ENCODE data around the gene AGPAT3.

The AGPAT3 gene

GRCh38 chr21:43981151-43981870 lies 116.3 kb downstream of the AGPAT3 start:
- DNase-seq (ENCODE audit: low read depth) = no peak

- no peak for DNase-seq (ENCODE audit: low read depth)
Observed at GRCh38 chr21:43981871-43982210, 116.8 kb downstream of the AGPAT3 start.

GRCh38 chr21:43982489-43983078 lies 117.6 kb downstream of the AGPAT3 start:
- DNase-seq (ENCODE audit: low read depth) = no peak

DNA sequence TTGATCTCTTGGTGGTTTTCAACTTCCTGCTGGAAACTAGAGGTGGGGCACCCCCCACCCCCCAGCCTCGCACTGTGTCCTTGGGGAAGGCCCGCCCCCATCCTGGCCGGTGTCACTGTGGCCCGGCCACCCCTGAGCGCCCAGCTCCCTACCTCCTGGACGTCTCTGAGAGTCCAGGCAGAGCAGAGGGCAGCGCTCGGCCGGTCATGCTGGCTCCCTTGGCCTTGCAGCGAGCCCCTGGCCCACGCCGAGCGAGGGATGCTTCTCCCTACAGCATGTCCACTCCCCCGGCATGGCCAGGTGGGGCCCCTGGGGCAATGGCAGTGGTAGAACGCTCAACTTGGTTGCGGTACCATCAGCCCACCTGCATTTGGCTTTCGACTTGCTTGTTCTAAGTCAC lies 118.4 kb downstream of the AGPAT3 start:
- no peak for DNase-seq (ENCODE audit: low read depth)

- no peak for DNase-seq (ENCODE audit: low read depth)
Observed at GRCh38 chr21:43983860-43984420, 118.9 kb downstream of the AGPAT3 start.

DNA sequence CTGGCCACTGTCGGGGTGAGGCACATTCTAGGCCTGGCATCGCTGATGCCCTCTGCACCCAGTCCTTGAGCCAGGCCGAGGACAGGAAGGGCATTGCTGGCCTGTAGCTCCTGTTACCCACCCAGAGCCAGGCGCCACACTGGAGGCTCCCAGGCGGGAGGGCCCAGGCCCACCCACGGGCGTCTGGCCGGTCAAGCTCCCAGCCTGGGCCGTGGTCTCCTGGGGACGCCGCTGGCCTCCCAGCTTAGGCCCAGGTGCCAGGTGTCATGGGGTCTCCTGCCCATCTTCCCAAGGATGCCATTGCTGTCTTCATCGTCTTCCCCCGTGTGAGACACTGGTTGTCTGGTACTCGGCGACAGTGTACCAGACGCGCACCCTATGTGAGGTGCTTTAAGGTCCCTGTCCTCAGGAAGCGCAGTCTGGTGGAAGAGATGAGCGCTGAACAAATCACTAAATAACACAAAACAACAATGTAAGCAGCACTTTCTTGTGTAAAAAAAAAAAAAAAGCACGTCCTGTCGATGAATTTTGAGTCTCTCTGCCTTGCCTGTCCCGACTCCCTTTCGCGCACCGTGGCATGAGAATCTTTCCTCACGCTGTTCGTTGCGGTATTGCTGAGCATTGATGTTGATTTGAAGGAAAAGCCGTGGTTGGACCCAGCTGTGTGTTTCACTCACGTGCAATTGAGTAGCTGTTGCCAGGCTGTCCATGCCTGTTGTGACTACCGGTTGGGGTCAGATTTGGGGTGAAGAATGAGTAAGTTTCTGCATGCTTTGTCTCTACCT lies 120.1 kb downstream of the AGPAT3 start:
- DNase-seq (ENCODE audit: low read depth) = no peak

- DNase-seq (ENCODE audit: low read depth) = no peak
Observed at GRCh38 chr21:43985690-43986251, 120.7 kb downstream of the AGPAT3 start.

GRCh38 chr21:43986544-43987451 lies 121.8 kb downstream of the AGPAT3 start:
- no peak for DNase-seq (ENCODE audit: low read depth)

GRCh38 chr21:43987509-43987908 lies 122.5 kb downstream of the AGPAT3 start:
- DNase-seq (ENCODE audit: low read depth) = no peak

DNA sequence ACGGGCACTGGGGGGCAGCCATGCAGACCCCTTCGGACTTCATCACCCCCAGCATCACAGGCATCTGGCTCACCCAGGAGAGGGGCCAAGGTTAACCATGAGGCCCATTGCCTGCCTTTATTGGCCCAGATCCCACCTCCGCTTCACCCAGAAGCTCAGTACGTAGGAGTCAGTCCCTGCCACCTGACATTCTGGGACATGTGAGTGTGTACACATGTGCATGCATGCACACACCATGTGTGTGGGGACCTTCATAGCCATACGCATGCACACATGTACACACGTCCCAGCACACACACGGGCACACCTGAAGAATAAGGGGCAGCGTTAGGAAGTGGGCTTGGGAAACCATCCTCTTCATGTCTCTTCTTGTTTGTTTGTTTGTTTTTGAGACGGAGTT lies 123.0 kb downstream of the AGPAT3 start:
- no peak for DNase-seq (ENCODE audit: low read depth)

DNA sequence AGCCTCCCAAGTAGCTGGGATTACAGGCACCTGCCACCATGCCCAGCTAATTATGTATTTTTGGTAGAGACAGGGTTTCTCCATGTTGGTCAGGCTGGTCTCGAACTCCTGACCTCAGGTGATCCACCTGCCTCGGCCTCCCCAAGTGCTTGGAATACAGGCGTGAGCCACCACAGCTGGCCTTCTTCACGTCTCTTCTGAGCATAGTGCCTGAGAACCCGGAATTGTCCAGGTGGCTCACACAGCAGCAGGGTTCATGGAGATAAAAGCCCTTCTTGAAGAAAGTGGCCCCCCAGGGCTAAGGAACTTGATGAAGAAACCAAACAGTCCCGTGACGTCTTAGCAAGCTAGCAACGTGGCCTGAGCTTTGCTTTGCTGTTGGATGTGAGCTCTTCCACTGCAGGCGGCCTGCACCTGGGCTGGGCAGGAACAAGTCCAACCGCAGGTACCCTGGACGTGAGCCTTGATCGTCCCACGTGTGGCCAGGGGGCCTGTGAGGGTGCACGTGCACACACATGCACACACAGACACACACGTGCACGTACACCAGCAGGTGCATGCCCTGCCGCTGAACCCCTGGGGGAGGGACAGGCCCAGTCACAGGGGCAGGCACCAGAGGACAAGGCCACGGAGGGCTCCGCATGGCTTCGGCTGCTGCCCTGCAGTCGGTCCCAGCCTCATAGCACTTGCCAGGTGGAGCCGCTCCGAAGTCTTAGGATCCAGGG lies 123.6 kb downstream of the AGPAT3 start:
- DNase-seq (ENCODE audit: low read depth) = no peak

- DNase-seq (ENCODE audit: low read depth) = no peak
Observed at GRCh38 chr21:43989401-43989800, 124.4 kb downstream of the AGPAT3 start.

- no peak for DNase-seq (ENCODE audit: low read depth)
Observed at GRCh38 chr21:43991447-43991991, 126.5 kb downstream of the AGPAT3 start.

GRCh38 chr21:43992121-43992520 lies 127.1 kb downstream of the AGPAT3 start:
- DNase-seq (ENCODE audit: low read depth) = no peak

DNA sequence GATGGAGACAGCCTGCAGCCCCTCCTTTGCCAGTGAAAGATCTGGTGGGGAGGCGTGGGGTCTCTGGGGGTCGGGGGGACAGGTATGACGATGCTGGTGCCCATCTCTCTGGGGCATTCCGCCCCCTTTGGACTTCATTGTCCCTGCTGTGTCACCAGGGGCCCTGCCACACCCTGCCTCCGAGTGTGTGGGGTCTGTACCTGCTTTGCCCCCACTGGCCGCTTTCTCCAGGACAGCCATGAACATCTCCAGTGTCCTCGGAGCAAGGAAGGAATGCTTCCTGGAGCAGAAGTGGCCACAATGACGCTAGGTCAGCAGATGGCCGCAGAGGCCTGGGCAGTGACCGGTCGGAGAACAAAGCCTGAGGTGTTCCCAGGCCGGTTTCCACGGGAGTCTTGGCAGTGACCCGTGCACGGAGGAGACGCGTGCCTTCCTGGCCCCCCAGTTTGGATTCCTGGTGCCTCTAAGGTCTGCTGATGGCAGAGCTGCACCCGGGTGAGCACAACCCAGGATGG lies 128.5 kb downstream of the AGPAT3 start:
- no peak for DNase-seq (ENCODE audit: low read depth)

DNA sequence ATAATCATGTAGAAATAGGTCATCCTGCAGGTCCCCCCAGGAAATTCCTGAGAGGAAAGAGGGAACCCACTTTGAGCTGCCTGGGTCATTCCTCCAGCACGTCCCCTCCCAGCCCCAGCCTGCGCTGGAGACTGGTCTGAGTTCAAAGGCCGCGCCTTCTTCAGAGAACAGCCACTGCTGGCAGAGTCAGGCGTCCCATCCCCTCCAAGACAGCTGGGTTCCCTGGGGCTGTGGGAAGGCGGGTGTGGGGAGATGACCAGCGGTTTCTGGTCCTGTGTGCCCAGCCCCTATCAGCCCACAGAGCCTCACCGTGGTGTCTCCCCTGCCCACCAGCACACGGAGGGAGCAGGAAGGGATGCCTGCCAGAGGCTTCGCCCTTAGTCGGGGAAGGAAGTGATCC lies 129.1 kb downstream of the AGPAT3 start:
- no peak for DNase-seq (ENCODE audit: low read depth)

- DNase-seq (ENCODE audit: low read depth) = no peak
Observed at GRCh38 chr21:43994646-43995045, 129.6 kb downstream of the AGPAT3 start.

- no peak for DNase-seq (ENCODE audit: low read depth)
Observed at GRCh38 chr21:43995521-43996105, 130.6 kb downstream of the AGPAT3 start.

DNA sequence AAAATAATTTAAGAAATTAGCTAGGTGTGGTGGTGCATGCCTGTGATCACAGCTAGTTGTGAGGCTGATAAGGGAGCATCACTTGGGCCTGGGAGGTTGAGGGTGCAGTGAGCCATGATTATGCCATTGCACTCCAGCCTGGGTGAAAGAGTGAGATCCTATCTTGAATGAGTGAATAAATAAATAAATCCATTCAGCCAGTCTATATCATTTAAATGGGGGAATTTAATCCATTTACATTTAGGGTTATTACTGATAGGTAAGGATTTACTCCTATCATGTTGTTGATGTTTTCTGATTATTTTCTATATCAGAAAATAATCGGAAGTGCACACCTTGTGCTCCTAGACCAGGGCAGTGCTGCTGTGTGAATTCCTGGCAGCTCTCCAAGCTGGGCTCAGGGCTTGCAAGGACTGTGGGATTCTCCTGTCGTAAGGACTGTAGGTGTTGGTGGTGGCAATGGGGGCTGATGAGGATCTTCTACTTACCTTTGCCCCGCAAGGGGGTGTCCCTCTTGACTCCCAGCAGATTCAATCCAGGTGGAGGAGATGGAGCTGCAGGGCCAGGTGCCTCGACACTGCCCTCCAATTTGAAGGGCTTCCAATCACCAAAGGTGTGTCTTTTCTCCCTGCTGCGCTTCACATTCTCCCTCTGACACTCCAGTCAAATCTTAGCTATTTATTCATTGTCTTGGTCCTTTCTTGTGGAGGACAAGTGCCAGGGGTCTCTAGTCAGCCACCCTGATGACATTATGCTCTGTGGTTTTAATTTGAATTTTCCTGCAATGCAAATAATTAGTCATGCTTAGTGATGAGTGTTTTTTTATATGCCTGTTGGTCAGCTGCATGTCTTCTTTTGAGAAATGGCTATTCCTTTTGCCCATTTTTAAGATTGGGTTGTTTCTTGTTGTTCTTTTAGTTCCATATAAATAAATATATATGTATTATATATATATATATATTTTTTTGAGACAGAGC lies 133.0 kb downstream of the AGPAT3 start:
- DNase-seq (ENCODE audit: low read depth) = no peak

All from activated T-cell treated with anti-CD3 and anti-CD28 coated beads for 24 hours (primary cell).